Measurements from ENCODE around the gene CLASP1. TPM values are rescaled to one million over a fixed set of nuclear protein-coding genes. Genes with fewer than 3 reads are reported as not detected.
"Not testable (repeated sequence)": the region's sequence is repeated elsewhere in the genome, so short reads cannot be mapped to it uniquely, and the experiment has no call there.

Gene CLASP1
- total RNA-seq, 1 donor, result 46.0 TPM

GRCh38 chr2:121319941-121320340 lies 329.3 kb downstream of the CLASP1 start:
- no peaks in the 10 kb centered on the region for H4K20me1 ChIP-seq (ENCODE audit: insufficient read depth, low read length)
- H3K27ac ChIP-seq (ENCODE audit: low read depth, low read length), result no peak overlapping the region
- H3K36me3 ChIP-seq (ENCODE audit: insufficient read depth, low read length), result no peaks in the 10 kb centered on the region
- H3K9me3 ChIP-seq (ENCODE audit: low read depth, low read length), result no peaks in the 10 kb centered on the region
- H3K4me3 ChIP-seq (ENCODE audit: insufficient read depth, low read length), result no peak overlapping the region
- H3K4me2 ChIP-seq (ENCODE audit: insufficient read depth, low read length), result no peak overlapping the region
- no peaks in the 10 kb centered on the region for H3K27me3 ChIP-seq (ENCODE audit: insufficient read depth, low read length)
- no peaks in the 10 kb centered on the region for H3K79me2 ChIP-seq (ENCODE audit: insufficient read depth, low read length)
- H2AFZ ChIP-seq (ENCODE audit: low read length), result no peak overlapping the region
- no peaks in the 10 kb centered on the region for H3K4me1 ChIP-seq (ENCODE audit: insufficient read depth, low read length)
- no peak for TF ChIP-seq CTCF (IDR thresholded peaks at IDR 0.05; ENCODE audit: extremely low read depth, low read depth, low read length)
- DNase-seq (ENCODE audit: insufficient read length, low spot score, missing footprints), result no peak

- no peaks in the 10 kb centered on the region for H4K20me1 ChIP-seq (ENCODE audit: insufficient read depth, low read length)
- no peak for DNase-seq (ENCODE audit: insufficient read length, low spot score, missing footprints)
- H3K9me3 ChIP-seq (ENCODE audit: low read depth, low read length), result no peaks in the 10 kb centered on the region
- H3K27me3 ChIP-seq (ENCODE audit: insufficient read depth, low read length), result no peaks in the 10 kb centered on the region
- H3K79me2 ChIP-seq (ENCODE audit: insufficient read depth, low read length), result no peaks in the 10 kb centered on the region
- H3K36me3 ChIP-seq (ENCODE audit: insufficient read depth, low read length), result no peaks in the 10 kb centered on the region
- H3K4me1 ChIP-seq (ENCODE audit: insufficient read depth, low read length), result no peaks in the 10 kb centered on the region
- no peak overlapping the region for H3K4me2 ChIP-seq (ENCODE audit: insufficient read depth, low read length)
- TF ChIP-seq CTCF (IDR thresholded peaks at IDR 0.05; ENCODE audit: extremely low read depth, low read depth, low read length), result no peak
- no peak overlapping the region for H3K4me3 ChIP-seq (ENCODE audit: insufficient read depth, low read length)
- no peak overlapping the region for H3K27ac ChIP-seq (ENCODE audit: low read depth, low read length)
- H2AFZ ChIP-seq (ENCODE audit: low read length), result no peak overlapping the region
Observed at GRCh38 chr2:121316986-121317385, 332.3 kb downstream of the CLASP1 start.

GRCh38 chr2:121313701-121314100 lies 335.6 kb downstream of the CLASP1 start:
- not testable (repeated sequence) for DNase-seq (ENCODE audit: insufficient read length, low spot score, missing footprints); H3K4me1 ChIP-seq (ENCODE audit: insufficient read depth, low read length); H3K27ac ChIP-seq (ENCODE audit: low read depth, low read length); H3K79me2 ChIP-seq (ENCODE audit: insufficient read depth, low read length); H3K9me3 ChIP-seq (ENCODE audit: low read depth, low read length); H4K20me1 ChIP-seq (ENCODE audit: insufficient read depth, low read length); H3K4me3 ChIP-seq (ENCODE audit: insufficient read depth, low read length); H3K4me2 ChIP-seq (ENCODE audit: insufficient read depth, low read length); H3K36me3 ChIP-seq (ENCODE audit: insufficient read depth, low read length); H2AFZ ChIP-seq (ENCODE audit: low read length)
- peaks cover 12% of the 10 kb centered on the region for H3K27me3 ChIP-seq (ENCODE audit: insufficient read depth, low read length)

- Histone ChIP-seq H3K27me3 (ENCODE audit: insufficient read depth, low read length) (peaks cover 23% of the 10 kb centered on the region), H3K79me2 (ENCODE audit: insufficient read depth, low read length) (no peaks in the 10 kb centered on the region), H3K4me3 (ENCODE audit: insufficient read depth, low read length) (no peak overlapping the region), H3K36me3 (ENCODE audit: insufficient read depth, low read length) (no peaks in the 10 kb centered on the region), H4K20me1 (ENCODE audit: insufficient read depth, low read length) (no peaks in the 10 kb centered on the region), H3K4me1 (ENCODE audit: insufficient read depth, low read length) (no peaks in the 10 kb centered on the region), H3K4me2 (ENCODE audit: insufficient read depth, low read length) (no peak overlapping the region), H3K9me3 (ENCODE audit: low read depth, low read length) (no peaks in the 10 kb centered on the region), H2AFZ (ENCODE audit: low read length) (no peak overlapping the region), H3K27ac (ENCODE audit: low read depth, low read length) (no peak overlapping the region)
- DNase-seq (ENCODE audit: insufficient read length, low spot score, missing footprints), result no peak
- TF ChIP-seq CTCF (IDR thresholded peaks at IDR 0.05; ENCODE audit: extremely low read depth, low read depth, low read length), result no peak
Observed at GRCh38 chr2:121309801-121310200, 339.5 kb downstream of the CLASP1 start.

Measured in osteoblast (primary cell).